DOHH2 (cell line): ENCODE measurements around the gene KLLN.
A peak's percentile ranks its signal among the peaks of the same experiment; 100 is the strongest.

ENCODE experiments used
- H3F3A ChIP-seq: fragments of 200-600 bp; sonication (generic), shearing (Covaris generic); 2 replicates; pipeline ENCODE4 v1.6.0; 2016; ENCODE audit warnings: antibody characterized with exemption, mild to moderate bottlenecking; ENCODE audit not compliant: control insufficient read depth, insufficient read depth
- H3K27ac ChIP-seq: fragments of 200-600 bp; sonication (generic); 2 replicates; pipeline ENCODE4 v1.5.1; 2014; ENCODE audit warnings: low read depth, mild to moderate bottlenecking, low read length, moderate library complexity
- H3K27me3 ChIP-seq: fragments of 200-600 bp; sonication (generic); 2 replicates; pipeline ENCODE4 v1.6.1; 2014; ENCODE audit warnings: mild to moderate bottlenecking, low read length, mixed read lengths; ENCODE audit not compliant: control insufficient read depth
- H3K36me3 ChIP-seq: fragments of 200-600 bp; sonication (generic); 2 replicates; pipeline ENCODE4 v1.6.1; 2014; ENCODE audit warnings: mild to moderate bottlenecking, low read length, moderate library complexity, mixed read lengths; ENCODE audit not compliant: control insufficient read depth
- H3K4me1 ChIP-seq: fragments of 200-600 bp; sonication (generic); 2 replicates; pipeline ENCODE4 v1.6.1; 2014; ENCODE audit warnings: mild to moderate bottlenecking, low read length, mixed read lengths; ENCODE audit not compliant: control insufficient read depth
- H3K4me2 ChIP-seq: fragments of 200-600 bp; sonication (generic); 2 replicates; pipeline ENCODE4 v1.6.0; 2014; ENCODE audit warnings: mild to moderate bottlenecking, low read length, moderate library complexity
- H3K4me3 ChIP-seq: fragments of 200-600 bp; sonication (generic); 2 replicates; pipeline ENCODE4 v1.5.1; 2014; ENCODE audit warnings: mild to moderate bottlenecking, low read length, mixed read lengths
- H3K79me2 ChIP-seq: fragments of 200-600 bp; sonication (generic); 2 replicates; pipeline ENCODE4 v1.6.1; 2014; ENCODE audit warnings: mild to moderate bottlenecking, low read length, mixed read lengths; ENCODE audit not compliant: control insufficient read depth
- H3K9me2 ChIP-seq: fragments of 200-600 bp; sonication (generic); replicated peaks from 2 replicates; pipeline ENCODE4 v1.6.1; 2014; ENCODE audit warnings: mild to moderate bottlenecking, low read length, mixed read lengths; ENCODE audit not compliant: control insufficient read depth
- H3K9me3 ChIP-seq: fragments of 200-600 bp; sonication (generic); 2 replicates; pipeline ENCODE4 v1.6.1; 2014; ENCODE audit warnings: antibody characterized with exemption, low read length, mixed read lengths; ENCODE audit not compliant: control insufficient read depth, insufficient read depth
- H4K20me1 ChIP-seq: fragments of 200-600 bp; sonication (generic); 2 replicates; pipeline ENCODE4 v1.6.0; 2014; ENCODE audit warnings: low read depth, mild to moderate bottlenecking, antibody characterized with exemption, low read length, moderate library complexity; ENCODE audit not compliant: control insufficient read depth, insufficient read depth
- EZH2phosphoT487 ChIP-seq: fragments of 200-600 bp; sonication (generic); IDR thresholded peaks from 2 replicates; pipeline ENCODE4 v1.6.1; 2017; ENCODE audit warnings: borderline replicate concordance, mild to moderate bottlenecking, antibody characterized with exemption, low read length, moderate library complexity, mixed read lengths
- TF ChIP-seq, protein P1 (sequence below): fragments of 200-600 bp; sonication (generic); IDR thresholded peaks from one replicate; pipeline ENCODE4 v1.5.1; 2014; ENCODE audit warnings: antibody characterized with exemption, mild to moderate bottlenecking, low read depth, low read length; ENCODE audit not compliant: poor library complexity, severe bottlenecking

Gene KLLN

DNA sequence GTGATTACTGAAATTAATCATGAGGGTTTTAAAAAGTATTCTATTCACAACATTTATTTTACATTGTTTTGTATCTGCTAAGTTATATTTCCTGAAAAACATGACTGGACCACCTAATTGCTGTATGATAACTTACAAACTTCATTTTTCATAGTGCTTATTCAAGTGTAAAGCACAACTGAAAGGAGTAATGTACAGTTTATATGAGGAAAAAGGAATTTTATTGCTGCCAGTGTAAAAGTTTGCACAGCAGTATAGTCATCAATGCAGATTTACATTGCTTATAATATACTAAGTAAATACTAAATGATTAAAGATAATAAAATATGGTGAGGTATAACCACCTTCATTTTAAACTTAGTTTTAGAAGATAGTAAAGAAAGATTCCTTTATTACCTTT, 4.1 kb upstream of the KLLN start:
- Histone ChIP-seq H3K27ac (no peak overlapping the region), H3F3A (no peaks in the 10 kb centered on the region; the same call in 1 of the 2 replicates), H3K4me3 (peak overlapping the region; percentile 91), H4K20me1 (peaks cover 58% of the 10 kb centered on the region), H3K9me2 (no peaks in the 10 kb centered on the region), H3K4me2 (peak overlapping the region; percentile 85), H3K79me2 (peaks cover 100% of the 10 kb centered on the region), H3K36me3 (peaks cover 89% of the 10 kb centered on the region), H3K9me3 (no peaks in the 10 kb centered on the region), H3K4me1 (peaks cover 39% of the 10 kb centered on the region), H3K27me3 (no peaks in the 10 kb centered on the region)
- no peak for TF ChIP-seq EZH2phosphoT487
- TF ChIP-seq, protein P1, sequence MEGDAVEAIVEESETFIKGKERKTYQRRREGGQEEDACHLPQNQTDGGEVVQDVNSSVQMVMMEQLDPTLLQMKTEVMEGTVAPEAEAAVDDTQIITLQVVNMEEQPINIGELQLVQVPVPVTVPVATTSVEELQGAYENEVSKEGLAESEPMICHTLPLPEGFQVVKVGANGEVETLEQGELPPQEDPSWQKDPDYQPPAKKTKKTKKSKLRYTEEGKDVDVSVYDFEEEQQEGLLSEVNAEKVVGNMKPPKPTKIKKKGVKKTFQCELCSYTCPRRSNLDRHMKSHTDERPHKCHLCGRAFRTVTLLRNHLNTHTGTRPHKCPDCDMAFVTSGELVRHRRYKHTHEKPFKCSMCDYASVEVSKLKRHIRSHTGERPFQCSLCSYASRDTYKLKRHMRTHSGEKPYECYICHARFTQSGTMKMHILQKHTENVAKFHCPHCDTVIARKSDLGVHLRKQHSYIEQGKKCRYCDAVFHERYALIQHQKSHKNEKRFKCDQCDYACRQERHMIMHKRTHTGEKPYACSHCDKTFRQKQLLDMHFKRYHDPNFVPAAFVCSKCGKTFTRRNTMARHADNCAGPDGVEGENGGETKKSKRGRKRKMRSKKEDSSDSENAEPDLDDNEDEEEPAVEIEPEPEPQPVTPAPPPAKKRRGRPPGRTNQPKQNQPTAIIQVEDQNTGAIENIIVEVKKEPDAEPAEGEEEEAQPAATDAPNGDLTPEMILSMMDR = no peak

- peak overlapping the region; percentile 89; the same call in 1 of the 2 replicates for H3K27ac ChIP-seq
- H3K4me1 ChIP-seq = peaks cover 38% of the 10 kb centered on the region
- no peaks in the 10 kb centered on the region for H3K9me2 ChIP-seq
- H3F3A ChIP-seq = no peaks in the 10 kb centered on the region; the same call in 1 of the 2 replicates
- peaks cover 58% of the 10 kb centered on the region for H4K20me1 ChIP-seq
- H3K79me2 ChIP-seq = peaks cover 97% of the 10 kb centered on the region
- H3K4me2 ChIP-seq = peak overlapping the region; percentile 85
- TF ChIP-seq, protein P1 = no peak
- no peak for TF ChIP-seq EZH2phosphoT487
- peak overlapping the region; percentile 91 for H3K4me3 ChIP-seq
- peaks cover 80% of the 10 kb centered on the region for H3K36me3 ChIP-seq
- H3K27me3 ChIP-seq = no peaks in the 10 kb centered on the region
- H3K9me3 ChIP-seq = no peaks in the 10 kb centered on the region
These were observed 3.2 kb upstream of the KLLN start for GRCh38 chr10:87866412-87866974.

DNA sequence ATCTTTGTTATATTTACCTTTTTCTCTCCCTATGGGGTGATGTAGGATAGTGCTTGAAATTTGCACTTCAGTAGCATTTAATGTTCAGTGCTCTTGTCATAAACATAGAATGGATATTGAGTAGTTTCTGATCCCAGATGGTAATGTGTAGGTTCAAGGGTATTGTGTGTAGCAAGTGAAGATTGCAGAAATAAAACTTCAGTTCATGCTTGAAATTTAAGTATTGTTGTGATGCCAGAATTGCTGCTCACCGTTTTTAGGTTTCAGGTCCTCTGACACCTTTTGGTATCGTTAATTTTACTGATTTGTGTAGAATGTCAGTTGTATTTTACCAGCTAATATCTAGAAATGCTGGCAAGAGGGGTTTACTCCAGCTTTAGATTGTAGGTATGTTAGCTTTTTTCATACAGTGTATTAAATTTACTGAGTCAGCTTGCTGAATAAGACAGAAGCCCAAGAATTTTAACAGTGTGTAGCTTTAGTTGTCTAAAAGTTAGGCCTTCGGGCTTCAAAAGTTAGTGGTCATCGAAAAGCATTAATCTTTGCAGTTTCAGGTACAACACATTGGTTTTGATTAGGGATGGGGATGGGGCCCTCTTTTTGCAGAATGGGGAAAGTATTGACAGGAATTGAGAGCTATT, 2.0 kb upstream of the KLLN start:
- H3F3A ChIP-seq = peaks cover 10% of the 10 kb centered on the region
- H3K9me3 ChIP-seq = no peaks in the 10 kb centered on the region
- H3K4me1 ChIP-seq = peaks cover 38% of the 10 kb centered on the region
- TF ChIP-seq EZH2phosphoT487 = no peak
- TF ChIP-seq, protein P1 = no peak
- H4K20me1 ChIP-seq = peaks cover 49% of the 10 kb centered on the region
- H3K27me3 ChIP-seq = no peaks in the 10 kb centered on the region
- H3K79me2 ChIP-seq = peaks cover 97% of the 10 kb centered on the region
- H3K4me2 ChIP-seq = peak overlapping the region; percentile 85
- peak overlapping the region; percentile 89 for H3K27ac ChIP-seq
- H3K36me3 ChIP-seq = peaks cover 69% of the 10 kb centered on the region
- no peaks in the 10 kb centered on the region for H3K9me2 ChIP-seq
- H3K4me3 ChIP-seq = peak overlapping the region; percentile 91
